ENCODE measurements around the gene NUDT1. TPM values are rescaled to one million over a fixed set of nuclear protein-coding genes. Genes with fewer than 3 reads are reported as not detected.

The NUDT1 gene
- total and polyA plus RNA-seq, 4 experiments from 2014 or later = 20.9 to 59.2 (median 31.5) TPM

DNA sequence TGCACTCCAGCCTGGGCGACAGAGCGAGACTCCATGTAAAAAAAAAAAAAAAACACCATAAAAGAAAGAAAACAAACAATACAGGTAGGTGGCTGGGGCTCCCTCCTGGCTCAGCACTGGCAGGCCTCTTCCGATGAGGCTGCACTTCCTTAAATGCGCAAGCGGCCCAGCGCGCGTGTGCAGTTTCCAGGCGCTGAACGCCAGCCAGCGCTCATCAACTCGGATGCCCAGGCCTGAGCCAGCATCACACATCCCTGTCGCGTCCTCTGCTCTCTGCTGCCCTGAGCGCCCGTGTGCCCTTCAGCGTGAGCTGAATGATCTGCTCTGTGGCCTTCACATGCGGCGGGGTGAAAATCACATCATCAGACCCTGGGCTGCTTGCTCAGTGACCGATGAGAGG, 31.8 kb downstream of the NUDT1 start:
- ChIA-PET CTCF (ENCODE audit: partially characterized antibody) (no interaction called here), POLR2A (ENCODE audit: partially characterized antibody) (no interaction called here)
- Histone ChIP-seq H3K9me3 (ENCODE audit: control insufficient read depth in 1 of 2, low read length in 2 of 2) (no peaks in the 10 kb centered on the region), H3K27ac (ENCODE audit: low read depth, low read length) (no peak overlapping the region), H3K36me3 (ENCODE audit: insufficient read depth, low read length) (no peaks in the 10 kb centered on the region), H3K4me1 (ENCODE audit: insufficient read depth, low read length) (no peaks in the 10 kb centered on the region), H3K27me3 (ENCODE audit: insufficient read depth, low read length) (no peaks in the 10 kb centered on the region), H3K4me3 (ENCODE audit: low read length in 2 of 2) (no peak overlapping the region)
- Mint-ChIP-seq H3K4me3 (no peak overlapping the region), H3K9me3 (no peaks in the 10 kb centered on the region), H3K27me3 (no peaks in the 10 kb centered on the region), H3K36me3 (peaks cover 5 to 15% of the 10 kb centered on the region in 2 donors), H3K27ac (no peak overlapping the region), H3K4me1 (peaks cover 0 to 6% (median 0%) of the 10 kb centered on the region in 4 donors)
- intact Hi-C loops (cut with micrococcal nuclease) = no loop called here
- DNase-seq = no peak

- H3K4me1 Mint-ChIP-seq = peaks cover 0 to 7% (median under 1%) of the 10 kb centered on the region in 4 donors
- CTCF ChIA-PET (ENCODE audit: partially characterized antibody) = no interaction called here
- H3K36me3 Mint-ChIP-seq = peaks cover 5 to 15% of the 10 kb centered on the region in 2 donors
- Histone ChIP-seq H3K9me3 (ENCODE audit: control insufficient read depth in 1 of 2, low read length in 2 of 2) (no peaks in the 10 kb centered on the region), H3K4me3 (ENCODE audit: low read length in 2 of 2) (no peak overlapping the region), H3K4me1 (ENCODE audit: insufficient read depth, low read length) (no peaks in the 10 kb centered on the region), H3K36me3 (ENCODE audit: insufficient read depth, low read length) (no peaks in the 10 kb centered on the region), H3K27ac (ENCODE audit: low read depth, low read length) (no peak overlapping the region), H3K27me3 (ENCODE audit: insufficient read depth, low read length) (no peaks in the 10 kb centered on the region)
- no peaks in the 10 kb centered on the region for H3K27me3 Mint-ChIP-seq
- H3K4me3 Mint-ChIP-seq = no peak overlapping the region
- H3K27ac Mint-ChIP-seq = no peak overlapping the region
- DNase-seq = no peak
- H3K9me3 Mint-ChIP-seq = no peaks in the 10 kb centered on the region
- POLR2A ChIA-PET (ENCODE audit: partially characterized antibody) = no interaction called here
- intact Hi-C loops (cut with micrococcal nuclease) = no loop called here
These were observed 32.6 kb downstream of the NUDT1 start for GRCh38 chr7:2274666-2275065.

DNA sequence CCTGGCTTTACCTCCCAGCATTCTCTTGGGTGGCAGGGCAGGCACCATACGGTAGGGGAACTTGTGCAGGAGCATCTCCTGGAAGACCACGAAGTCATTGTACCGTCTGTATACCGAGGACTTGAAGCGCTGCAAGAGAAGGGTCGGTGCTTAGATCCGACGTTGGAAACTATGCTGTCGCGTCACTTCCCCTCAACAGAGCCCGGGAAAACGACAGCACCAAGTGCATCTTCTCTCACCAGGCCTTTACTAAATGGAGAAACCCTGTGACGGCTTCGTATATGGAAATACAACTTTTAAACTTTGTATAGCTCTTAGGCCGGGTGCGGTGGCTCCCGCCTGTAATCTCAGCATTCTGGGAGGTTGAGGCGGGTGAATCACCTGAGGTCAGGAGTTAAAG, 33.1 kb downstream of the NUDT1 start:
- Histone ChIP-seq H3K36me3 (ENCODE audit: insufficient read depth, low read length) (no peaks in the 10 kb centered on the region), H3K4me1 (ENCODE audit: insufficient read depth, low read length) (no peaks in the 10 kb centered on the region), H3K27me3 (ENCODE audit: insufficient read depth, low read length) (no peaks in the 10 kb centered on the region), H3K9me3 (ENCODE audit: control insufficient read depth in 1 of 2, low read length in 2 of 2) (no peaks in the 10 kb centered on the region), H3K27ac (ENCODE audit: low read depth, low read length) (no peak overlapping the region), H3K4me3 (ENCODE audit: low read length in 2 of 2) (no peak overlapping the region)
- Mint-ChIP-seq H3K27ac (no peak overlapping the region), H3K4me3 (no peak overlapping the region), H3K9me3 (no peaks in the 10 kb centered on the region), H3K4me1 (peaks cover 0 to 11% (median under 1%) of the 10 kb centered on the region in 4 donors), H3K27me3 (no peaks in the 10 kb centered on the region), H3K36me3 (peaks cover 5 to 15% of the 10 kb centered on the region in 2 donors)
- ChIA-PET POLR2A (ENCODE audit: partially characterized antibody) (no interaction called here), CTCF (ENCODE audit: partially characterized antibody) (no interaction called here)
- intact Hi-C loops (cut with micrococcal nuclease) = no loop called here
- no peak for DNase-seq

GRCh38 chr7:2276107-2276506, 34.1 kb downstream of the NUDT1 start:
- no peak for DNase-seq
- Mint-ChIP-seq H3K9me3 (no peaks in the 10 kb centered on the region), H3K27me3 (no peaks in the 10 kb centered on the region), H3K4me3 (no peak overlapping the region), H3K4me1 (peaks cover 0 to 11% (median under 1%) of the 10 kb centered on the region in 4 donors), H3K36me3 (peaks cover 5 to 15% of the 10 kb centered on the region in 2 donors), H3K27ac (no peak overlapping the region)
- Histone ChIP-seq H3K27me3 (ENCODE audit: insufficient read depth, low read length) (no peaks in the 10 kb centered on the region), H3K4me3 (ENCODE audit: low read length in 2 of 2) (no peak overlapping the region), H3K4me1 (ENCODE audit: insufficient read depth, low read length) (no peaks in the 10 kb centered on the region), H3K27ac (ENCODE audit: low read depth, low read length) (no peak overlapping the region), H3K9me3 (ENCODE audit: control insufficient read depth in 1 of 2, low read length in 2 of 2) (no peaks in the 10 kb centered on the region), H3K36me3 (ENCODE audit: insufficient read depth, low read length) (no peaks in the 10 kb centered on the region)
- POLR2A ChIA-PET (ENCODE audit: partially characterized antibody) = no interaction called here
- CTCF ChIA-PET (ENCODE audit: partially characterized antibody) = no interaction called here
- intact Hi-C loops (cut with micrococcal nuclease) = no loop called here

- no peaks in the 10 kb centered on the region for H3K27me3 ChIP-seq (ENCODE audit: insufficient read depth, low read length)
- DNase-seq = no peak
- no peak overlapping the region for H3K4me3 ChIP-seq (ENCODE audit: low read length in 2 of 2)
- H3K4me1 ChIP-seq (ENCODE audit: insufficient read depth, low read length) = no peaks in the 10 kb centered on the region
- no peaks in the 10 kb centered on the region for H3K36me3 ChIP-seq (ENCODE audit: insufficient read depth, low read length)
- H3K36me3 Mint-ChIP-seq = peaks cover 5 to 6% of the 10 kb centered on the region in 2 donors
- no peak overlapping the region for H3K4me3 Mint-ChIP-seq
- ChIA-PET POLR2A (ENCODE audit: partially characterized antibody) (no interaction called here), CTCF (ENCODE audit: partially characterized antibody) (no interaction called here)
- H3K4me1 Mint-ChIP-seq = peaks cover 0 to 11% (median 3%) of the 10 kb centered on the region in 4 donors
- no peaks in the 10 kb centered on the region for H3K9me3 ChIP-seq (ENCODE audit: control insufficient read depth in 1 of 2, low read length in 2 of 2)
- no peaks in the 10 kb centered on the region for H3K27me3 Mint-ChIP-seq
- H3K9me3 Mint-ChIP-seq = no peaks in the 10 kb centered on the region
- intact Hi-C loops (cut with micrococcal nuclease) = no loop called here
- no peak overlapping the region for H3K27ac Mint-ChIP-seq
- no peak overlapping the region for H3K27ac ChIP-seq (ENCODE audit: low read depth, low read length)
These were observed 36.0 kb downstream of the NUDT1 start for GRCh38 chr7:2278026-2278425.

DNA sequence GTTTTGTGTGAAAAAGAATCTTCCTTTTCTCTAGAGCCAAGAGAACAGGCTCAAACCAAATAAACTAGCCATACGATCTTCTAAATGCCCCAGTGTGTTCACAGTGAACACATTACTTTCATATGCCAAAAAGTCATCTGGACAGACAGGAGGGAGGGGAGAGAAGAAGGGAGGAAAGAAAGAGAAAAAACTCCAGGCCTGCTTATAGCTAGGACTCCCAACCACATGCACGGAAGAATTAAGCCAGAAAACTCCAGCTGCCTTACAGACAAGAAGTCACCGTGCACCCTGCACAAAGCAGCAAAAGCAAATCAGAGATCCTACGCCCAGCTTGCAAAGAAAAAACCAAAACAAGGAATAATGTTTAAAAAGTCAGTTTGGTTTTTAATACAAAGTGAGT, 37.9 kb downstream of the NUDT1 start:
- Histone ChIP-seq H3K36me3 (ENCODE audit: insufficient read depth, low read length) (no peaks in the 10 kb centered on the region), H3K4me3 (ENCODE audit: low read length in 2 of 2) (no peak overlapping the region), H3K4me1 (ENCODE audit: insufficient read depth, low read length) (no peaks in the 10 kb centered on the region), H3K27ac (ENCODE audit: low read depth, low read length) (no peak overlapping the region), H3K9me3 (ENCODE audit: control insufficient read depth in 1 of 2, low read length in 2 of 2) (no peaks in the 10 kb centered on the region), H3K27me3 (ENCODE audit: insufficient read depth, low read length) (no peaks in the 10 kb centered on the region)
- no peak for DNase-seq
- Mint-ChIP-seq H3K36me3 (peaks cover 5 to 6% of the 10 kb centered on the region in 2 donors), H3K27ac (peak overlapping the region in 1 of 7 donors; percentile 15), H3K4me1 (peaks cover 0 to 11% (median 3%) of the 10 kb centered on the region in 4 donors), H3K4me3 (no peak overlapping the region), H3K9me3 (no peaks in the 10 kb centered on the region), H3K27me3 (no peaks in the 10 kb centered on the region)
- ChIA-PET POLR2A (ENCODE audit: partially characterized antibody) (no interaction called here), CTCF (ENCODE audit: partially characterized antibody) (no interaction called here)
- intact Hi-C loops (cut with micrococcal nuclease) = no loop called here

- no peaks in the 10 kb centered on the region for H3K27me3 ChIP-seq (ENCODE audit: insufficient read depth, low read length)
These were observed 38.4 kb downstream of the NUDT1 start for GRCh38 chr7:2280424-2280823.

DNA sequence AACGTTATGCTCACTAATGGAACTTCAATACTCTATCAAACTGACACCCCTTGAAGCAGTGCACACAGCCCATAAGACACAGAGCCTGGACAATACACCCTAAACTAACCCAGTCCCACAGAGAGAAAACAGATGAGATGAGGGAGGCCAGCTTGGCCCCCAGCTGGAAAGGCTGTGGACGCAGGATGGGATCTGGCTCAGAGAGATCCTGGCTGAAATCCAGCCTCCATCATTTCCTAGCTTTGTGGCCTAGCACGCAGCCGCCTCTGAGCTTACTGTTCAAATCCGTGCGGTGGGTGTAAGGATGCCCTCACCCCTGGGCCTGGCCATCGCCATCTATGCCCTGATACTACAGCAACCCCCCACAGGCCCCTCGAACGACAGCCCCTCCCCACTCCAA, 39.5 kb downstream of the NUDT1 start:
- Mint-ChIP-seq H3K36me3 (peaks cover 5 to 6% of the 10 kb centered on the region in 2 donors), H3K9me3 (no peaks in the 10 kb centered on the region), H3K27me3 (no peaks in the 10 kb centered on the region), H3K4me1 (peaks cover 0 to 11% (median 3%) of the 10 kb centered on the region in 4 donors), H3K4me3 (no peak overlapping the region), H3K27ac (peak overlapping the region in 1 of 7 donors; percentile 4)
- intact Hi-C loops (cut with micrococcal nuclease) = no loop called here
- CTCF ChIA-PET (ENCODE audit: partially characterized antibody) = no interaction called here
- no peak overlapping the region for H3K4me3 ChIP-seq (ENCODE audit: low read length in 2 of 2)
- H3K36me3 ChIP-seq (ENCODE audit: insufficient read depth, low read length) = no peaks in the 10 kb centered on the region
- DNase-seq = no peak
- H3K27me3 ChIP-seq (ENCODE audit: insufficient read depth, low read length) = no peaks in the 10 kb centered on the region
- no peaks in the 10 kb centered on the region for H3K9me3 ChIP-seq (ENCODE audit: control insufficient read depth in 1 of 2, low read length in 2 of 2)
- H3K27ac ChIP-seq (ENCODE audit: low read depth, low read length) = no peak overlapping the region
- POLR2A ChIA-PET (ENCODE audit: partially characterized antibody) = no interaction called here
- no peaks in the 10 kb centered on the region for H3K4me1 ChIP-seq (ENCODE audit: insufficient read depth, low read length)

More at GRCh38 chr7:2280424-2280823, 38.4 kb downstream of the NUDT1 start:
- H3K27me3 Mint-ChIP-seq = no peaks in the 10 kb centered on the region
- ChIA-PET CTCF (ENCODE audit: partially characterized antibody) (no interaction called here), POLR2A (ENCODE audit: partially characterized antibody) (no interaction called here)
- no peak overlapping the region for H3K27ac Mint-ChIP-seq
- peaks cover 5 to 6% of the 10 kb centered on the region in 2 donors for H3K36me3 Mint-ChIP-seq
- Histone ChIP-seq H3K9me3 (ENCODE audit: control insufficient read depth in 1 of 2, low read length in 2 of 2) (no peaks in the 10 kb centered on the region), H3K27ac (ENCODE audit: low read depth, low read length) (no peak overlapping the region), H3K36me3 (ENCODE audit: insufficient read depth, low read length) (no peaks in the 10 kb centered on the region), H3K4me3 (ENCODE audit: low read length in 2 of 2) (no peak overlapping the region), H3K4me1 (ENCODE audit: insufficient read depth, low read length) (no peaks in the 10 kb centered on the region)
- no peaks in the 10 kb centered on the region for H3K9me3 Mint-ChIP-seq
- DNase-seq = no peak
- H3K4me3 Mint-ChIP-seq = no peak overlapping the region
- intact Hi-C loops (cut with micrococcal nuclease) = no loop called here
- H3K4me1 Mint-ChIP-seq = peaks cover 0 to 11% (median 3%) of the 10 kb centered on the region in 4 donors

All from CD4-positive, alpha-beta memory T cell (primary cell).